H1 (cell line): Measurements from ENCODE around the gene CDH8. TPM values are rescaled to one million over a fixed set of nuclear protein-coding genes. Genes with fewer than 3 reads are reported as not detected.

Source experiments
- ASH2L ChIP-seq: fragments of 200-600, 300-600 bp; sonication (generic); IDR thresholded peaks from one replicate; pipeline ENCODE4 v1.7.1; 2017; ENCODE audit warnings: low read length
- BRCA1 ChIP-seq: IDR thresholded peaks from 2 replicates; pipeline ENCODE4 v1.6.1; 2012; ENCODE audit warnings: low read depth, low read length, improper control_type of control experiment
- GTF2F1 ChIP-seq: IDR thresholded peaks from 2 replicates; pipeline ENCODE4 v1.6.1; 2012; ENCODE audit warnings: low read depth, low read length, improper control_type of control experiment, borderline replicate concordance
- SAP30 ChIP-seq: fragments of 300-600 bp; sonication (generic); IDR thresholded peaks from 2 replicates; pipeline ENCODE4 v1.7.1; 2012; ENCODE audit warnings: low read length, moderate library complexity, mild to moderate bottlenecking, inconsistent platforms; ENCODE audit not compliant: insufficient read depth, insufficient replicate concordance
- TBP ChIP-seq: IDR thresholded peaks from 2 replicates; pipeline ENCODE4 v1.6.1; 2011; ENCODE audit warnings: low read depth, low read length, improper control_type of control experiment
- polyA plus RNA-seq, 7 experiments: library from polyadenylated mRNA; depleted of rRNA in 3 of 7; stranded (reverse) in 5 of 7; unstranded in 2 of 7; fragments of >200 nt in 5 of 7; fragments of 200-250 nt in 2 of 7; gene quantifications; 1 replicate in 5 of 7; 2 replicates in 1 of 7; 4 replicates in 1 of 7; pipeline versions ENCODE4 v1.2.1 to v1.2.3, GENCODE V29; 2011 to 2013; ENCODE audit warnings: missing spikeins in 2 of 7, mixed read lengths in 2 of 7
- total RNA-seq: library from RNA; stranded (reverse); fragmentation: NEBNext Ultra II Directional; extraction: Animal tissue kit (Norgen Biotek cat#: 25700); gene quantifications from 2 replicates; pipeline ENCODE4 v1.2.1, GENCODE V29; 2021

Gene CDH8
- total and polyA plus RNA-seq, 2 of the 8 experiments (the other 6 are each of a cell fraction or from before 2014, with no cell fraction given) = 7.7 to 8.4 TPM

- TF ChIP-seq TBP (no peak), SAP30 (no peak), GTF2F1 (no peak), ASH2L (no peak), BRCA1 (no peak)
Observed at GRCh38 chr16:61879306-61879705, 156.9 kb downstream of the CDH8 start (continued).
